GM12878 (cell line): ENCODE data around the gene THRB. TPM values are rescaled to one million over a fixed set of nuclear protein-coding genes. Genes with fewer than 3 reads are reported as not detected.

Experiments
- ATAC-seq: fragments of 200-7000 bp; cut with Tn5 transposase; 3 replicates; pipeline ENCODE4 v1.9.1; 2020; ENCODE audit warnings: mild to moderate bottlenecking, moderate library complexity
- BruUV-seq: library from RNA; stranded (reverse); fragments of 400-500 nt; replicated peaks from 2 replicates; lab custom pipeline; 2021; lab: Mats Ljungman, UMichigan
- CTCF ChIA-PET: fragments of 300-600 bp; sonication (Branson Sonifier 250); formaldehyde crosslinking; extraction: SDS; loops from one replicate; lab custom pipeline; 2021; ENCODE audit warnings: inconsistent platforms; lab: Yijun Ruan, JAX
- POLR2A ChIA-PET: fragments of 350-600 bp; formaldehyde crosslinking; extraction: SDS; loops from one replicate; lab custom pipeline; 2021; ENCODE audit warnings: inconsistent platforms; lab: Charles Lee
- RAD21 ChIA-PET: fragments of 300-600 bp; sonication (Branson Sonifier 250); formaldehyde crosslinking; loops from one replicate; lab custom pipeline; 2023; ENCODE audit warnings: antibody characterized with exemption; ENCODE audit not compliant: unreplicated experiment; lab: Charles Lee
- SMC1A ChIA-PET: fragments of 300-600 bp; sonication (Branson Sonifier 250); formaldehyde crosslinking; loops from one replicate; lab custom pipeline; 2023; ENCODE audit not compliant: unreplicated experiment, uncharacterized antibody; lab: Charles Lee
- DNase-seq: peaks from one replicate; pipeline ENCODE4 v3.0.0-alpha.2; 2011; ENCODE audit warnings: low read depth, low spot score
- FAIRE-seq: peaks from 3 replicates; lab custom pipeline; 2011; peaks lifted over from hg19 to GRCh38; lab: Jason Lieb, UNC
- H2AFZ ChIP-seq: 2 replicates; pipeline ENCODE4 v1.6.0; 2011; ENCODE audit warnings: low read depth, low read length, control low read depth; ENCODE audit not compliant: control insufficient read depth
- H3K27ac ChIP-seq: 2 replicates; pipeline ENCODE4 v1.5.1; 2011; ENCODE audit warnings: control low read depth; ENCODE audit not compliant: control insufficient read depth, insufficient read depth
- H3K27me3 ChIP-seq, 2 experiments: replicated peaks in 1 of 2; 2 replicates each; pipeline versions ENCODE4 v1.6.0 to v1.6.1; 2011; ENCODE audit warnings: low read length in 1 of 2; ENCODE audit not compliant: control insufficient read depth in 2 of 2, insufficient read depth in 2 of 2
- H3K36me3 ChIP-seq, 2 experiments: 2 replicates each; pipeline ENCODE4 v1.5.1; 2011; ENCODE audit warnings: low read length in 1 of 2; ENCODE audit not compliant: control insufficient read depth in 2 of 2, insufficient read depth in 2 of 2
- H3K4me1 ChIP-seq: 2 replicates; pipeline ENCODE4 v1.6.1; 2011; ENCODE audit warnings: mild to moderate bottlenecking, low read length, moderate library complexity, mixed read lengths; ENCODE audit not compliant: control insufficient read depth, insufficient read depth
- H3K4me2 ChIP-seq: 2 replicates; pipeline ENCODE4 v1.6.0; 2011; ENCODE audit warnings: control low read depth; ENCODE audit not compliant: control insufficient read depth, insufficient read depth
- H3K4me3 ChIP-seq: fragments of 200-600 bp; sonication (generic); 2 replicates; pipeline ENCODE4 v1.5.1; 2016
- H3K79me2 ChIP-seq: 2 replicates; pipeline ENCODE4 v1.6.0; 2011; ENCODE audit warnings: low read length; ENCODE audit not compliant: control insufficient read depth, insufficient read depth
- H3K9ac ChIP-seq: 2 replicates; pipeline ENCODE4 v1.8.0; 2011; ENCODE audit warnings: low read length, control low read depth, mixed read lengths; ENCODE audit not compliant: control insufficient read depth, insufficient read depth
- H3K9me3 ChIP-seq: replicated peaks from 3 replicates; pipeline ENCODE4 v1.5.1; 2011; ENCODE audit warnings: mild to moderate bottlenecking, low read length; ENCODE audit not compliant: control insufficient read depth, insufficient read depth
- H4K20me1 ChIP-seq: 2 replicates; pipeline ENCODE4 v1.6.0; 2011; ENCODE audit not compliant: control insufficient read depth, insufficient read depth
- BCLAF1 ChIP-seq: fragments of 450-650 bp; IDR thresholded peaks from 2 replicates; pipeline ENCODE4 v1.6.1; 2017; ENCODE audit warnings: antibody characterized with exemption, mild to moderate bottlenecking, moderate library complexity
- CBX3 ChIP-seq: fragments of 200-600 bp; sonication (generic); IDR thresholded peaks from 2 replicates; pipeline ENCODE4 v1.6.1; 2016; ENCODE audit warnings: low read depth, borderline replicate concordance
- DPF2 ChIP-seq: fragments of 450-650 bp; IDR thresholded peaks from 2 replicates; pipeline ENCODE4 v1.6.1; 2017; ENCODE audit warnings: mild to moderate bottlenecking
- E2F4 ChIP-seq: IDR thresholded peaks from 2 replicates; pipeline ENCODE4 v1.6.1; 2012; ENCODE audit warnings: low read depth, low read length, improper control_type of control experiment
- EED ChIP-seq: sonication (generic); IDR thresholded peaks from 2 replicates; pipeline ENCODE4 v1.6.1; 2016; ENCODE audit warnings: antibody characterized with exemption, low read depth
- HSF1 ChIP-seq: fragments of 150-350 bp; IDR thresholded peaks from 2 replicates; pipeline ENCODE4 v1.6.1; 2014; ENCODE audit warnings: mild to moderate bottlenecking, low read depth, low read length
- JUND ChIP-seq: IDR thresholded peaks from 2 replicates; pipeline ENCODE4 v1.6.1; 2012; ENCODE audit warnings: low read depth, mild to moderate bottlenecking, low read length, improper control_type of control experiment, moderate library complexity
- NBN ChIP-seq: fragments of 450-650 bp; IDR thresholded peaks from 2 replicates; pipeline ENCODE4 v1.6.1; 2016
- NFXL1 ChIP-seq: fragments of 450-650 bp; IDR thresholded peaks from 2 replicates; pipeline ENCODE4 v1.6.1; 2017; ENCODE audit warnings: antibody characterized with exemption, mild to moderate bottlenecking, borderline replicate concordance
- PAX5 ChIP-seq: IDR thresholded peaks from 2 replicates; pipeline ENCODE4 v1.6.1; 2011; ENCODE audit warnings: low read depth, low read length, borderline replicate concordance
- POLR2A ChIP-seq: IDR thresholded peaks from 2 replicates; pipeline ENCODE4 v1.6.1; 2011; ENCODE audit warnings: low read depth, mild to moderate bottlenecking, low read length
- POLR2AphosphoS2 ChIP-seq: IDR thresholded peaks from 2 replicates; pipeline ENCODE4 v1.6.1; 2011; ENCODE audit warnings: low read depth, mild to moderate bottlenecking, low read length, improper control_type of control experiment, moderate library complexity
- SKIL ChIP-seq: fragments of 450-650 bp; IDR thresholded peaks from 2 replicates; pipeline ENCODE4 v1.6.1; 2017; ENCODE audit warnings: mild to moderate bottlenecking, low read depth, inconsistent platforms; ENCODE audit not compliant: poor library complexity, severe bottlenecking
- SMAD1 ChIP-seq: fragments of 450-650 bp; IDR thresholded peaks from 2 replicates; pipeline ENCODE4 v1.6.1; 2018; ENCODE audit warnings: mild to moderate bottlenecking, low read depth; ENCODE audit not compliant: partially characterized antibody
- TARDBP ChIP-seq: IDR thresholded peaks from 2 replicates; pipeline ENCODE4 v1.6.1; 2016; ENCODE audit warnings: borderline replicate concordance
- TCF3 ChIP-seq: IDR thresholded peaks from 2 replicates; pipeline ENCODE4 v1.6.1; 2012; ENCODE audit warnings: low read depth, mild to moderate bottlenecking, low read length, borderline replicate concordance; ENCODE audit not compliant: insufficient read depth
- ZNF384 ChIP-seq: IDR thresholded peaks from 2 replicates; pipeline ENCODE4 v1.6.1; 2012; ENCODE audit warnings: low read depth, mild to moderate bottlenecking, low read length, improper control_type of control experiment, borderline replicate concordance
- ZZZ3 ChIP-seq: IDR thresholded peaks from 2 replicates; pipeline ENCODE4 v1.6.1; 2011; ENCODE audit warnings: low read depth; ENCODE audit not compliant: control insufficient read depth, insufficient read length
- in situ Hi-C: fragments of 300-500 bp; cut with MboI; formaldehyde crosslinking; loops from 9 replicates; pipeline ENCODE4 v1.14.3; 2018; ENCODE audit warnings: mixed read lengths
- intact Hi-C: fragments of 100-400 bp; cut with micrococcal nuclease; formaldehyde crosslinking; loops from one replicate; pipeline ENCODE4 v1.14.2; 2022; ENCODE audit not compliant: unreplicated experiment
- polyA plus RNA-seq, 11 experiments: library from polyadenylated mRNA; depleted of rRNA in 4 of 11; unstranded in 6 of 11; stranded (reverse) in 5 of 11; fragments of >200 nt; fragmentation: Nextera tagmentation in 4 of 11; fragmentation: Illumina TruSeq in 1 of 11; extraction: Ambion mirVana in 4 of 11; extraction: Trizol in 1 of 11; gene quantifications; 1 replicate in 1 of 11; 2 replicates in 10 of 11; pipeline versions ENCODE4 v1.2.1 to v1.2.3, GENCODE V29; 2011 to 2016; ENCODE audit warnings: inconsistent platforms in 2 of 11, missing spikeins in 2 of 11, low read depth in 1 of 11
- total RNA-seq, 4 experiments: library from RNA; depleted of rRNA in 3 of 4; stranded (reverse); fragments of >200 nt in 3 of 4; fragmentation: Illumina TruSeq in 1 of 4; extraction: Trizol in 1 of 4; gene quantifications; 2 replicates each; pipeline versions ENCODE4 v1.2.1 to v1.2.3, GENCODE V29; 2013 to 2021

The THRB gene
- total and polyA plus RNA-seq, 10 of the 15 experiments (the other 5 are each of a cell fraction or from before 2014, with no cell fraction given): 0.05 TPM; not detected in 9

GRCh38 chr3:24272408-24272807, 222.2 kb downstream of the THRB start:
- SMC1A ChIA-PET: no interaction called here
- no peak overlapping the region for H3K4me2 ChIP-seq

More at GRCh38 chr3:24272408-24272807, 222.2 kb downstream of the THRB start:
- intact Hi-C loops: no loop called here
- Histone ChIP-seq H2AFZ (no peak overlapping the region), H3K27me3 (no peaks in the 10 kb centered on the region), H3K4me3 (no peak overlapping the region), H3K27ac (no peak overlapping the region), H3K79me2 (no peaks in the 10 kb centered on the region), H4K20me1 (no peaks in the 10 kb centered on the region), H3K4me1 (no peaks in the 10 kb centered on the region), H3K36me3 (no peaks in the 10 kb centered on the region), H3K9ac (no peak overlapping the region), H3K9me3 (no peaks in the 10 kb centered on the region)
- POLR2A ChIA-PET: no interaction called here
- CTCF ChIA-PET: interaction anchor here (0.8 kb wide), 1 partner anchor 10 kb away, joined by 3 read pairs; no protein-coding TSS in a partner anchor
- no peak for FAIRE-seq
- RAD21 ChIA-PET: no interaction called here
- TF ChIP-seq EED: no peak
- no peak for TF ChIP-seq HSF1
- TF ChIP-seq NFXL1: no peak
- TF ChIP-seq JUND: no peak
- no peak for TF ChIP-seq NBN
- no peak for TF ChIP-seq PAX5
- TF ChIP-seq E2F4: no peak
- no peak for TF ChIP-seq DPF2
- TF ChIP-seq POLR2AphosphoS2: no peak
- no peak for TF ChIP-seq TCF3
- no peak for TF ChIP-seq BCLAF1
- no peak for TF ChIP-seq TARDBP
- no peak for TF ChIP-seq ZZZ3
- no peak for TF ChIP-seq ZNF384
- TF ChIP-seq POLR2A: no peak
- TF ChIP-seq SMAD1: no peak
- no peak for TF ChIP-seq CBX3
- TF ChIP-seq SKIL: no peak
- no peak for ATAC-seq
- BruUV-seq: no TSS peak
- in situ Hi-C loops: no loop called here
- DNase-seq: no peak
